ENCODE measurements around the gene SCML2. TPM values are rescaled to one million over a fixed set of nuclear protein-coding genes. Genes with fewer than 3 reads are reported as not detected.

SCML2 gene
- total and polyA plus RNA-seq, 2 of the 13 experiments (the other 11 are each of a cell fraction or from before 2014, with no cell fraction given): 5.1 to 7.6 TPM

- Histone ChIP-seq H3K27ac (ENCODE audit: extremely low read length, insufficient read depth, low read length) (no peak overlapping the region), H3K27me3 (ENCODE audit: control insufficient read depth in 1 of 2, insufficient read depth in 2 of 2, low read length in 2 of 2) (no peaks in the 10 kb centered on the region), H3K79me2 (ENCODE audit: insufficient read depth, low read length) (no peaks in the 10 kb centered on the region), H3K36me3 (replicated peaks in 1 of 2; ENCODE audit: control insufficient read depth in 1 of 2, insufficient read depth in 2 of 2, low read length in 2 of 2) (no peaks in the 10 kb centered on the region), H2AFZ (ENCODE audit: low read length) (no peak overlapping the region), H3K9me3 (ENCODE audit: low read length) (no peaks in the 10 kb centered on the region), H3K4me1 (ENCODE audit: insufficient read depth, low read length) (0 out of 2 replicates have a peak, but pooled peaks cover 6% of the 10 kb centered on the region), H4K20me1 (ENCODE audit: insufficient read depth, low read length) (no peaks in the 10 kb centered on the region), H3K4me2 (ENCODE audit: low read depth, low read length) (no peak overlapping the region), H3K4me3 (replicated peaks in 1 of 3; ENCODE audit: insufficient read depth in 1 of 3, low read depth in 2 of 3, low read length in 3 of 3) (no peak overlapping the region), H3K9ac (ENCODE audit: insufficient read depth, low read depth, low read length) (no peak overlapping the region)
- BruUV-seq (replicated peaks): no TSS peak
- TF ChIP-seq CTCF (CRISPR knock-in tag; IDR thresholded peaks at IDR 0.05): 0 out of 2 replicates have a peak, but pooled peaks have one; percentile 11
- no peak for TF ChIP-seq ZNF20 (CRISPR knock-in tag; IDR thresholded peaks at IDR 0.05)
- in situ Hi-C loops (cut with HindIII; ENCODE audit: extremely low pct_ligation_motif_present, low pct_unique_long_range_greater_than_20kb): loop anchor here (10.0 to 25.0 kb wide), 3 partner anchors 453 to 578 kb away; no protein-coding TSS in a partner anchor
- FAIRE-seq: no peak
- ChIA-PET CTCF (ENCODE audit: low intra/inter-chr PET ratio, low total read pairs) (interaction anchor here (2.3 kb wide), 1 partner anchor 945 kb away, joined by 20 read pairs; no protein-coding TSS in a partner anchor), POLR2A (no interaction called here)
- DNase-seq (ENCODE audit: low spot score): no peak
- 46% methylated on average over 3 of the region's 3 CpGs for WGBS (ENCODE audit: low lambda C conversion rate)
- intact Hi-C loops (cut with micrococcal nuclease; ENCODE audit: unreplicated experiment): loop anchor here (5.0 to 10.0 kb wide), 2 partner anchors 285 to 497 kb away; partner anchors contain the start of gene RS1
- ATAC-seq: no peak
Measured at GRCh38 chrX:18389966-18390365, 35.5 kb upstream of the SCML2 start.

GRCh38 chrX:18377796-18378195 lies 23.3 kb upstream of the SCML2 start:
- FAIRE-seq (peak; percentile 53), ATAC-seq (peak; percentile 83), DNase-seq (ENCODE audit: low spot score) (peak; percentile 11)
- Histone ChIP-seq H3K9me3 (ENCODE audit: low read length) (no peaks in the 10 kb centered on the region), H4K20me1 (ENCODE audit: insufficient read depth, low read length) (no peaks in the 10 kb centered on the region), H3K4me3 (replicated peaks in 1 of 3; ENCODE audit: insufficient read depth in 1 of 3, low read depth in 2 of 3, low read length in 3 of 3) (no peak overlapping the region), H3K9ac (ENCODE audit: insufficient read depth, low read depth, low read length) (no peak overlapping the region), H3K79me2 (ENCODE audit: insufficient read depth, low read length) (no peaks in the 10 kb centered on the region), H2AFZ (ENCODE audit: low read length) (no peak overlapping the region), H3K27me3 (ENCODE audit: control insufficient read depth in 1 of 2, insufficient read depth in 2 of 2, low read length in 2 of 2) (no peaks in the 10 kb centered on the region), H3K36me3 (replicated peaks in 1 of 2; ENCODE audit: control insufficient read depth in 1 of 2, insufficient read depth in 2 of 2, low read length in 2 of 2) (no peaks in the 10 kb centered on the region), H3K4me2 (ENCODE audit: low read depth, low read length) (no peak overlapping the region), H3K27ac (ENCODE audit: extremely low read length, insufficient read depth, low read length) (no peak overlapping the region), H3K4me1 (ENCODE audit: insufficient read depth, low read length) (no peaks in the 10 kb centered on the region)
- 4% methylated on average over 3 of the region's 6 CpGs for WGBS (ENCODE audit: low lambda C conversion rate)
- ChIA-PET POLR2A (no interaction called here), CTCF (ENCODE audit: low intra/inter-chr PET ratio, low total read pairs) (interaction anchor here (1.1 kb wide), 1 partner anchor 565 kb away, joined by 3 read pairs; no protein-coding TSS in a partner anchor)
- peak; percentile 74 for TF ChIP-seq STAG1 (CRISPR knock-in tag; IDR thresholded peaks at IDR 0.05)
- TF ChIP-seq RAD21 (CRISPR knock-in tag; IDR thresholded peaks at IDR 0.05): 0 out of 2 replicates have a peak, but pooled peaks have one; percentile 13
- TF ChIP-seq FLYWCH1 (CRISPR knock-in tag; IDR thresholded peaks at IDR 0.05): no peak
- peak; percentile 75 for TF ChIP-seq CTCF (CRISPR knock-in tag; IDR thresholded peaks at IDR 0.05)
- no peak for TF ChIP-seq REPIN1 (CRISPR knock-in tag; IDR thresholded peaks at IDR 0.05; ENCODE audit: borderline replicate concordance, low read depth)
- peak; percentile 41; the same call in 1 of the 2 replicates for TF ChIP-seq SMC3 (IDR thresholded peaks at IDR 0.05; ENCODE audit: low read length)
- no peak for TF ChIP-seq PLSCR1 (CRISPR knock-in tag; IDR thresholded peaks at IDR 0.05; ENCODE audit: borderline replicate concordance)
- no peak for TF ChIP-seq GFI1 (CRISPR knock-in tag; IDR thresholded peaks at IDR 0.05; ENCODE audit: borderline replicate concordance)
- in situ Hi-C loops (cut with HindIII; ENCODE audit: extremely low pct_ligation_motif_present, low pct_unique_long_range_greater_than_20kb) (loop anchor here (25.0 kb wide), 2 partner anchors 440 to 565 kb away; no protein-coding TSS in a partner anchor), intact Hi-C loops (cut with micrococcal nuclease; ENCODE audit: unreplicated experiment) (loop anchor here (2.0 to 5.0 kb wide), 3 partner anchors 430 to 680 kb away; no protein-coding TSS in a partner anchor)
- BruUV-seq (replicated peaks): no TSS peak

All from HepG2 (cell line).